ENCODE measurements around the gene MAD1L1.

- no peak for TF ChIP-seq POLR2A (IDR thresholded peaks at IDR 0.05; ENCODE audit: low read depth, low read length)
- TF ChIP-seq POLR2AphosphoS5 (IDR thresholded peaks at IDR 0.05; ENCODE audit: low read depth, low read length) = no peak
- TF ChIP-seq TAF1 (IDR thresholded peaks at IDR 0.05; ENCODE audit: borderline replicate concordance, low read depth, low read length) = no peak
Observed at GRCh38 chr7:1846331-1847065, 386.2 kb downstream of the MAD1L1 start.
